ENCODE results near the gene TMEM120B.
A peak's percentile ranks its signal among the peaks of the same experiment; 100 is the strongest.

The TMEM120B gene

DNA sequence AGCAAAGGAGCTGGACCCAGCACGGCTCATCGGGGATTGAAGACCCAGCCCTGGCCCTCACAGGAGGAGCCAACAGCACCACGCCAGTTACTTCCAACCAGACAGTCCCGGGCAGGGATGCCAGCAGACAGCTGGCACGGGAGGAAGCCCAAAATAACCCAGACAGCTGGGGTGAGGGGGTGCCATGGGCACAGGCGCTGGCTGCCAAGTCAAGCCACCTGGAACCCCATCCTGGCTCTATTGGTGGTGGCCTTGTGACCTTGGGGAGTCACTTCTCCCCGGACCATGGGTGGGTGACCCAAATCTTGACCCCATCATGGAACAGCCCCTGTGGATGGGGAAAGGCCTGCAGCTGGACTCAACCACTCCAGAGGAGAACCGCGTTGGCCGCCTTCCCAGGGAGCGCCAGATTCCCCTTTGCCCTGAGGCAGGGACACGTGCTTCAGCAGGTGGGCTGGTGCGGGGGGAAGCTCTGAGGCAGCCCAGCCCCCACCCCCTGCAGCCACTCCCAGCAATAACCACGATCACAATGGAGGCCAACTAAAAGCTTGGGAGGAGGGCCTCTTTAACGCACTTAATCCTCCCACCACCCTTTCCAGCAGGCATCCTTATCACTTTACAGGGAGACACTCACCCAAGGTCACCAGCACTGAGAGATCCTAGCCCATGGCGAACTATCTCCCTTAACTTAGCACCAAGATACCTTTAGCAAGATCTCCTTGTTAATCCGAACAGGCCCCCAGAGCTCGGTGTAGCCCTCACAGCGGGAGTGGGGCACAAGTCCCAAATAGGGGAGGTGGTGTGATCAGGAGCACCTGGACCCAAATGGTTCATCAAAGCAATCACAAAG lies 85.6 kb downstream of the TMEM120B start:
- H2AFZ ChIP-seq (ENCODE audit: low read length), result no peak overlapping the region
- H3K4me2 ChIP-seq (ENCODE audit: low read depth, low read length), result peak overlapping the region; percentile 63; the same call in 1 of the 2 replicates
- H3K9me2 ChIP-seq (replicated peaks; ENCODE audit: insufficient read depth, low read length), result no peaks in the 10 kb centered on the region
- H3K36me3 ChIP-seq (replicated peaks; ENCODE audit: insufficient read depth, low read length), result no peaks in the 10 kb centered on the region
- H4K20me1 ChIP-seq (ENCODE audit: insufficient read depth, low read length), result no peaks in the 10 kb centered on the region
- H3K9me3 ChIP-seq (replicated peaks; ENCODE audit: insufficient read depth, low read length), result no peaks in the 10 kb centered on the region
- peaks cover 15% of the 10 kb centered on the region for H3F3A ChIP-seq (ENCODE audit: insufficient read depth, low read length)
- H3K79me2 ChIP-seq (ENCODE audit: low read length), result peaks cover 45% of the 10 kb centered on the region
- H3K27me3 ChIP-seq (replicated peaks; ENCODE audit: insufficient read depth, low read length), result no peaks in the 10 kb centered on the region
- TF ChIP-seq EZH2phosphoT487 (IDR thresholded peaks at IDR 0.05; ENCODE audit: low read length) (no peak), EZH2 (optimal IDR thresholded peaks at IDR 0.05; ENCODE audit: low read depth, low read length) (no peak)
- TF ChIP-seq, protein P1, sequence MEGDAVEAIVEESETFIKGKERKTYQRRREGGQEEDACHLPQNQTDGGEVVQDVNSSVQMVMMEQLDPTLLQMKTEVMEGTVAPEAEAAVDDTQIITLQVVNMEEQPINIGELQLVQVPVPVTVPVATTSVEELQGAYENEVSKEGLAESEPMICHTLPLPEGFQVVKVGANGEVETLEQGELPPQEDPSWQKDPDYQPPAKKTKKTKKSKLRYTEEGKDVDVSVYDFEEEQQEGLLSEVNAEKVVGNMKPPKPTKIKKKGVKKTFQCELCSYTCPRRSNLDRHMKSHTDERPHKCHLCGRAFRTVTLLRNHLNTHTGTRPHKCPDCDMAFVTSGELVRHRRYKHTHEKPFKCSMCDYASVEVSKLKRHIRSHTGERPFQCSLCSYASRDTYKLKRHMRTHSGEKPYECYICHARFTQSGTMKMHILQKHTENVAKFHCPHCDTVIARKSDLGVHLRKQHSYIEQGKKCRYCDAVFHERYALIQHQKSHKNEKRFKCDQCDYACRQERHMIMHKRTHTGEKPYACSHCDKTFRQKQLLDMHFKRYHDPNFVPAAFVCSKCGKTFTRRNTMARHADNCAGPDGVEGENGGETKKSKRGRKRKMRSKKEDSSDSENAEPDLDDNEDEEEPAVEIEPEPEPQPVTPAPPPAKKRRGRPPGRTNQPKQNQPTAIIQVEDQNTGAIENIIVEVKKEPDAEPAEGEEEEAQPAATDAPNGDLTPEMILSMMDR (IDR thresholded peaks at IDR 0.05; ENCODE audit: low read length), result no peak
- H3K27ac ChIP-seq (ENCODE audit: low read length), result no peak overlapping the region
- no peak overlapping the region for H3K4me3 ChIP-seq (ENCODE audit: low read length)
- H3K4me1 ChIP-seq (ENCODE audit: low read length), result peaks cover 12% of the 10 kb centered on the region; the same call in 1 of the 2 replicates
- H3K9ac ChIP-seq (ENCODE audit: low read length), result no peak overlapping the region
- DNase-seq, result no peak

DNA sequence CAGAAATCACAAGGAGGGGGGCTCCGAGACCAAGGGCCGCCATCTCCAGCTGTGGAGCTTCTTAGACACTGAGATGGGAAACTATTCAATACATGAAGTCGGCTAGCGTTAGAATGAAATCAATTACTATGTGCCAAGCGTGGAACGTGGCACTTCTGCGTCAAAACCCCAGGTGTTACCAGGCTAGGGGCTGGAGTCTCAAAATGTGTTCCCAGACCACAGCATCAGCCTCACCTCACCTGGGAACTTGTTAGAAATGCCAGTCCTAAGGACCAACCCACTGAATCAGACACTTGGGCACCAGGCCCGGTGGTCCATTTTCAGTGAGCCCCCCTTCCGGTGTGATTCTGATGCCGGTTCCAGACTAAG lies 86.2 kb downstream of the TMEM120B start:
- DNase-seq, result no peak
- no peaks in the 10 kb centered on the region for H3K9me3 ChIP-seq (replicated peaks; ENCODE audit: insufficient read depth, low read length)
- H3K9ac ChIP-seq (ENCODE audit: low read length), result peak overlapping the region; percentile 37; the same call in 1 of the 2 replicates
- H3K27ac ChIP-seq (ENCODE audit: low read length), result no peak overlapping the region
- H3K4me1 ChIP-seq (ENCODE audit: low read length), result peaks cover 12% of the 10 kb centered on the region; the same call in 1 of the 2 replicates
- TF ChIP-seq EZH2 (optimal IDR thresholded peaks at IDR 0.05; ENCODE audit: low read depth, low read length) (no peak), EZH2phosphoT487 (IDR thresholded peaks at IDR 0.05; ENCODE audit: low read length) (no peak)
- TF ChIP-seq, protein P1 (IDR thresholded peaks at IDR 0.05; ENCODE audit: low read length), result no peak
- no peaks in the 10 kb centered on the region for H3K9me2 ChIP-seq (replicated peaks; ENCODE audit: insufficient read depth, low read length)
- H3K27me3 ChIP-seq (replicated peaks; ENCODE audit: insufficient read depth, low read length), result no peaks in the 10 kb centered on the region
- H3K4me3 ChIP-seq (ENCODE audit: low read length), result peak overlapping the region; percentile 46
- no peaks in the 10 kb centered on the region for H3K36me3 ChIP-seq (replicated peaks; ENCODE audit: insufficient read depth, low read length)
- H3F3A ChIP-seq (ENCODE audit: insufficient read depth, low read length), result peaks cover 21% of the 10 kb centered on the region
- no peaks in the 10 kb centered on the region for H4K20me1 ChIP-seq (ENCODE audit: insufficient read depth, low read length)
- no peak overlapping the region for H2AFZ ChIP-seq (ENCODE audit: low read length)
- H3K79me2 ChIP-seq (ENCODE audit: low read length), result peaks cover 45% of the 10 kb centered on the region
- H3K4me2 ChIP-seq (ENCODE audit: low read depth, low read length), result peak overlapping the region; percentile 63; the same call in 1 of the 2 replicates

DNA sequence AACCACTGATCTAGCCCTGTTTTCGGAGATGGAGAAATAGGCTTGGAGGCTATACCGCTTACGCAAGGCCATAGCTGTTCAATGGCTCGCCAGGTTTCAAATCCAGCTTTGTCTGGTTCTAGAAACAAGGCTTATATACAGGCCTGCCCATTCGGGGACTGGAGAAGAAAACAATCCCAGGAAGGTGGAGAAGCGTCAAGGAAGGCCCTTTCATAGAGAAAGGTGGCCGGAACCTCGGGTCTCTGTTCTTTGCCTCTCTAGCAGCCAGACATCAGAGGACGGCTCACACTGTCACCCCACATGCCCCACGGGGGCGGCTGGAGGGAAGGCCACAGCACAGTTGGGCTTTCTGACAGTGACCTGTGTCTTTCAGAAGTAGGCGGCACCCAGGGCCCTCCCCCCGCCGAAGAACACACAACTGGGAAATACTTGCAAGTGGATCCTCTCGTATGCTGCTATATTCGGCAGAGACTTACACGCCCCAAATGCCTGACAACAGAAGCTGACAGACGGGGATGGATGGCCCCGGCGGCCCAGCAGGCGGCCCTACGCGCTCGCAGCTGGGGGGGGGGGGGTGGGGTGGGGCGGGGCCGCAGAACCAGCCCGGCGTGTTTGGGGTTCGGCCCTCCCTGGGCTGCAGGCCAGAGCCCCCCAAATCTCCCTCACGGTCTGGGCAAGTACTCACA lies 86.7 kb downstream of the TMEM120B start:
- no peaks in the 10 kb centered on the region for H3K9me2 ChIP-seq (replicated peaks; ENCODE audit: insufficient read depth, low read length)
- peak overlapping the region; percentile 63; the same call in 1 of the 2 replicates for H3K4me2 ChIP-seq (ENCODE audit: low read depth, low read length)
- H3F3A ChIP-seq (ENCODE audit: insufficient read depth, low read length), result peaks cover 21% of the 10 kb centered on the region
- no peaks in the 10 kb centered on the region for H3K27me3 ChIP-seq (replicated peaks; ENCODE audit: insufficient read depth, low read length)
- H3K4me3 ChIP-seq (ENCODE audit: low read length), result peak overlapping the region; percentile 63
- H3K27ac ChIP-seq (ENCODE audit: low read length), result peak overlapping the region; percentile 93; the same call in 1 of the 2 replicates
- H3K9me3 ChIP-seq (replicated peaks; ENCODE audit: insufficient read depth, low read length), result no peaks in the 10 kb centered on the region
- no peaks in the 10 kb centered on the region for H4K20me1 ChIP-seq (ENCODE audit: insufficient read depth, low read length)
- TF ChIP-seq EZH2phosphoT487 (IDR thresholded peaks at IDR 0.05; ENCODE audit: low read length), result no peak
- TF ChIP-seq, protein P1 (IDR thresholded peaks at IDR 0.05; ENCODE audit: low read length), result no peak
- no peak for TF ChIP-seq EZH2 (optimal IDR thresholded peaks at IDR 0.05; ENCODE audit: low read depth, low read length)
- peaks cover 45% of the 10 kb centered on the region for H3K79me2 ChIP-seq (ENCODE audit: low read length)
- H3K4me1 ChIP-seq (ENCODE audit: low read length), result peaks cover 12% of the 10 kb centered on the region; the same call in 1 of the 2 replicates
- H3K9ac ChIP-seq (ENCODE audit: low read length), result peak overlapping the region; percentile 93
- no peaks in the 10 kb centered on the region for H3K36me3 ChIP-seq (replicated peaks; ENCODE audit: insufficient read depth, low read length)
- DNase-seq, result peak; percentile 76
- no peak overlapping the region for H2AFZ ChIP-seq (ENCODE audit: low read length)
